Mesenteric fat pad (tissue), 1 donor: ENCODE data around the gene ZNF462. TPM values are rescaled to one million over a fixed set of nuclear protein-coding genes. Genes with fewer than 3 reads are reported as not detected.
"Not testable (repeated sequence)": the region's sequence is repeated elsewhere in the genome, so short reads cannot be mapped to it uniquely, and the experiment has no call there.

Source experiments
- DNase-seq: peaks from one replicate; pipeline ENCODE4 v3.0.0-alpha.2; 2020; ENCODE audit warnings: low spot score
- long read RNA-seq: library from polyadenylated mRNA; unstranded; transcript quantifications from one replicate; pipeline ENCODE4 v2.0.0, GENCODE V29; 2020
- total RNA-seq: library from RNA; stranded (reverse); fragmentation: NEBNext Ultra II Directional; extraction: Animal tissue kit (Norgen Biotek cat#: 25700); gene quantifications from one replicate; pipeline ENCODE4 v1.2.1, GENCODE V29; 2021
- donor health status: DM: yes; HTN: yes; CAD: no.

ZNF462 gene
- 45.2 TPM for total RNA-seq
- long read RNA-seq, full-length matches to known transcripts, result 4 of 15 reads
- long read RNA-seq, partial matches to known transcripts, result 6 of 15 reads
- long read RNA-seq, other reads (novel, unspliced or antisense), result 5 of 15 reads

DNA sequence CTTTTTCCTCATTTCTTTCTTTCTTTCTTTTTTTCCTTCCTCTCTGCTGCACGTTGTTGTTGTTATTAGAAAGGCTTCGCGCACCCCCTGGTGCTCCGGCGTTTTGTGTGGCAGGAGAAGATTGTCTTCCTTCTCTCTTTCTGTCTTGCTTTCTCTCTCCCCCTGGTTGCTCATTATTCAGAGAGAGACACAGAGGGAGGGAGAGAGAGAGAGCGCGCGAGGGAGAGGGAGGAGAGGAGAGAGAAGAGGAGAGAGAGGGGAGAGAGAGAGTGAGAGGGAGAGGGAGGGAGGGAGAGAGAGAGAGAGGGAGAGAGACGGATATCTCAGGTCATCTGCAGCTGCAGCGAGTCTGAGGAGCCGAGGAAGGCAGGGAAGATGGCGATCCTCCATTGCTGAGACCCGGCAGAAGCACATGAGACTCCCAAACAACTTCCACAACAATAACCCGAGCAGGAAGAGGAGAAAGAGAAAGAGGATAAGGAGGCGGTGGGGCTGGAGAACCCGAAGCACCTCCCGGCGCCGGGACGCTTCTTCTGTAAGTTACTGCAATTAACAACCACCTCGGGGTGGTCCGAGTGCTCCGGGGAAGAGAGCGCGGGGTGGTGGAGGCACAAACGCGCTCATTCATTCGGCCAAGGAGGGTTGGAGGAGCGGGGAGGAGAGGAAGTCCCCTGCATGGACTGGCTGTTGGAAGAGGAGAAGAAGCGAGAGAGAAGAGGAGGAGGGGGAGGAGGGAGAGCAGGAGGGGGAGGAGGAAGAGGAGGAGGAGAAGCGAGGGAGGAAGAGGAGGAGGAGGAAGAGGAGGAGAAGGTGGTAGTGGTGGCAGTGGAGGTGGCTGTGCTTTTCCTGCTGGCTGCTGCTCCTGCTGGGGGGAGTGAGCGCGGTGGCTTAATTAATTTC lies at the start of gene ZNF462:
TSS of gene ZNF462 (plus strand) at position 346 of the 900 bp plus-strand sequence. CDS start 60,218 bp downstream, outside the sequence.
- no peak for DNase-seq

- DNase-seq, result no peak
Observed at GRCh38 chr9:106816524-106816923, 46.4 kb upstream of the ZNF462 start.

GRCh38 chr9:106818034-106818433 lies 44.9 kb upstream of the ZNF462 start:
- no peak for DNase-seq

DNA sequence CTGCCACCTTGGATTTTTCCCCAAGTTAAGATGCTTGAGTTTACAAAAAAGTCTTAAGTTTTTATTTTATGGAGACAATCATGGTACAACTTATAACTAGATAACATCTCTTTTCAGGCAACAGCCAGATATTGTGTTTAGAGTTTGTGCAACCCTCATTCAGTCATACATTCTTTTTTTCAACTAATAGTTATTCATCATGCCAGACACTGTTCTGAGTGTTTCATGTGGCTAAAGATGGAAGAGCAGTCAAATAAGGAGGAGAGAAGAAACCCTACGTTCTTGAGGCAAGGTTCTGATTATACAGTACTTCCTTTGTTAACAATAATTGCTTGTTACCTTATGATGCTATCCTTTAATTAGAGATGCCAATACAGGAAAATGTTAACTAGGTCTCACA lies 42.1 kb upstream of the ZNF462 start:
- DNase-seq, result no peak

DNA sequence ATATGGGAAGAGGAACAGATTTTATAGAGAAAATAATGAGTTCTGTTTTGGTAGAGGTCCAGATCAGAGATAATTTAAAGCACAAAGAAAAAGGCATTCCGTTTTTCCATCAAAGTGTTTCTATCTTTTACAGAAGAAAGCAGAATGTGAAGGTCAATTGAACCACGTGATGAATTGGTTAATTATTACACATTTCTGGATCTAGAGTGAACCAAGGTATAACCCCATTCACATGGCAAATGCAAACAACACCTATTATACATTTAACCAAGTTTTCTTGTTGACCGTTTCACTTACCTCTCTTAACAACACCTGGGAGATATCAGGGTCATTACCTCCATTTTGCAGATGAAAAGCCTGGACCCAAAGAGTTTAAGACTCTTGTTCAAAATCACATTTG lies 34.9 kb upstream of the ZNF462 start:
- DNase-seq, result no peak

DNA sequence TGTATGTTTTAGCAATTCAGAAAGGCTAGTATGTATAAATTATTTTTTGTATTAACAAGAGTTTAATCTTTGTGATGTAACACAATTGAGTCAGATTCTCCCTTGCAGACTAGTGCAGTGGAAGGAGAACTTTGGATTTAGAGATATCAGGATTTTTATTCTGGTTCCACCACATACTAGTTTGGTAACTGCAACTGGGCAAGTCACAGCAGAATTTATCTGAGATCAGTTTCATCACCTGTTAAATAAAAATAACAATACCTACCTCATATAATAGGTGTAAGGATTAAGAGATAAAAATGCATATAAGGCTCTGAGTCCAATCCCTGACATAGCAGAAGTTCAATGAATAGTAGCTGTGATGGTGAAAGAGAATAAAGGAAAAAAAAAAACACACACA lies 34.0 kb upstream of the ZNF462 start:
- no peak for DNase-seq

DNA sequence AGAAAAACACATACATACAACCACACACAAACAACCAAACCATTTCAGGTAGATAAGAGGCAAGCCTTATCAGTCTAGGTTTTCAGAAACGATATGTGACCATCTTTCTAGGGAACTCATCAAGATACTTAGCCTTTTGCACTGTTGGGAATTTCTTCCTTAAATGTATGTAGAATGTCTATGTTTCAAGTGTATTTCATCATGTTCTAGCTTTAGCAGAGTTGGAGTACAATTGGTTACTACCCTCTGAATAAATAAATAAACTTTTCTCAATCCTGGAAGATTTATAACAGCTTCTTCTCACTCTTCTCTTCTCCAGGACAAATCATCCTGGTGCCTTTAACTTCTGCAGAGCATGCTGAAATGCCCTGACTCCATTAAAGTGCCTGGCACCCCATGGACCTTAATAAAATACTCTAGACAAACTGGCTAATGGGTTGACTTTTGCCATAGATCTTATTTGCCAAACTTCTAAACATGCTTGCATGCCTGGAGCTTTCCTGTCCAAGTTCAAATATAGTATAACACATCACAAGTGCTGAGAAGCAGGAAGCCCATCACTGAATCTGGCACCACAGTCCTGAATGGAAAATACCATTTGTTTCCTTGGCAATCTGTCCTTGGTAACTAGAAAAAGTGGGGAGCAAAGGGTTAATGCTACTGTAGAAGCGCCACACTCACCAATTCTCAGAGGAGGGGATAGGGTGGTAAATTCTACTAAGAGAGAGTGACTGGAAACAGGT lies 33.1 kb upstream of the ZNF462 start:
- DNase-seq, result no peak

GRCh38 chr9:106830527-106831150 lies 32.3 kb upstream of the ZNF462 start:
- no peak for DNase-seq

DNA sequence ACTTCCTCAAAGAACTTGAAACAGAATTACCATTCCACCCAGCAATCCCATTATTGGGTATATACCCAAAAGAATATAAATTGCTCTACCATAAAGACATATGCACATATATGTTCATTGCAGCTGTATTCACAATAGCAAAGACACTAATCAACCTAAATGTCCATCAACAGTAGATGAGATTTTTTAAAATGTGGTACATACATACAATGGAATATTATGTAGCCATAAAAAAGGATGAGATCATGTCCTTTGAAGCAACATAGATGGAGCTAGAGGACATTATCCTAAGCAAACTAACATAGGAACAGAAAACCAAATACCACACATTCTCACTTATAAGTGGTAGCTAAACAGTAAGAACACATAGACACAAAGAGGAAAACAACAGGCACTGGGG lies 28.1 kb upstream of the ZNF462 start:
- DNase-seq, result no peak

- DNase-seq, result no peak
Observed at GRCh38 chr9:106835840-106836239, 27.1 kb upstream of the ZNF462 start.

- no peak for DNase-seq
Observed at GRCh38 chr9:106843371-106843770, 19.6 kb upstream of the ZNF462 start.

DNA sequence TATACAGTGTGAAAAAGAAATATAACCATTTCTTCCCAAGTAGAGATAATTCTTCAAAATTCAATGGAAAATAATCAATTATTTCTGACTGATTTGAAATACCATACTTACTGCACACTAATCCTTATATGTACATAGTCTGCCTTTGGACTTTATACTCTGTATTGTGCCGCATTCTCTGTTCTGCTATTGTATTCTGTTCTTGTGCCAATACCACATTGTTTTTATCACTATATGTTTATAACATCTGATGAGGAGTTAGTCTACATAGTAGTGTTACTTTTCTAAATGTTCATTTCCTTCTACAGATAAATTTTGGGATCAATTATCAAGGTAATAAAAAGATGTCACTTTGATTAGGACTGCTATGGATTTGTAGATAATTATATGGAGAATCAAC lies 16.7 kb upstream of the ZNF462 start:
- no peak for DNase-seq

- DNase-seq, result no peak
Observed at GRCh38 chr9:106846857-106847256, 16.1 kb upstream of the ZNF462 start.

DNA sequence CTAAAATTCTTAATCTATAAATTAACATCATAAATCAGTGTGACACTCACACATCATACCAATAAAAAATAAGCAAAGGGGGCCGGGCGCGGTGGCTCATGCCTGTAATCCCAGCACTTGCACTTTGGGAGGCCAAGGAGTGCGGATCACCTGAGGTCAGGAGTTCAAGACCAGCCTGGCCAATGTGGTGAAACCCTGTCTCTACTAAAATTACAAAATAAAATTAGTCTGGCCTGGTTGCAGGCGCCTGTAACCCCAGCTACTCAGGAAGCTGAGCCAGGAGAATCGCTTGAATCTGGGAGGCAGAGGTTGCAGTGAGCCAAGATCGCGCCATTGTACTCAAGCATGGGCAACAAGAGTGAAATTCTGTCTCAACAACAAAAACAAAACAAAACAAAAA lies 11.3 kb upstream of the ZNF462 start:
- DNase-seq, result not testable (repeated sequence)

DNA sequence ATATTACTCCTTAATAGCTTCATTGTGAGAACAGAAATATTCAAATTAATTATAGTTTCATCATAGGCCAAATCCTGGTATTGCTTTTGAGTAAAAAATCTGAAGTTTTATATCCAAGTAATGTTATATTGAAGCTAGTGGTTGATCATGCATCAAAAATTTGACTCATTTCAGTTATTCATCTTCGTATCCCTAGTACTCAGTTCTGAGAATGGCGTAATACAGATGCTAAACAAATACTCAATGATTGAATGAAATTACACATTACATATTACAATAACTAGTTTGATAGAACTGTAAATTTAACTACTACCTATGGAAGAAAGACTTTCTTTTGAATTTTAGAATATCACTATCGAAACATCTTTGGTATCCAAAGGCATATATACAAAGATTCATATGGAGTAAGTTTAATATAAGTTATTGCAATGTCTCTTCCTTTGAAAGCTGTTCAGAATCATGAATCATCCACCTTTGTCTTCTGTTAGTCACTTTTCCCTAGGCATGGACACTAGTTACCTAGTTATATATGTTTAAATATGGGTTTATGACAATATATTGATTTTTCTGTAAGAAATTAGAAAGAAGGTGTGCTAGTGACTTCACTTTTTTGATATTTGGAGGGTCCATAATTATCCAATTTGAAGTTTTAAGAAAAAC lies 5.0 kb upstream of the ZNF462 start:
- no peak for DNase-seq

- DNase-seq, result no peak
Observed at GRCh38 chr9:106859957-106860720, 2.8 kb upstream of the ZNF462 start.

- DNase-seq, result no peak
Observed at GRCh38 chr9:106860721-106861639, 2.0 kb upstream of the ZNF462 start.

- no peak for DNase-seq
Observed at GRCh38 chr9:106861640-106862109, 1.3 kb upstream of the ZNF462 start.
